ENCODE measurements around the gene NR4A3. TPM values are rescaled to one million over a fixed set of nuclear protein-coding genes. Genes with fewer than 3 reads are reported as not detected.

Gene NR4A3
- total and polyA plus RNA-seq, 2 experiments from 2014 or later: 0.10 to 0.17 TPM

DNA sequence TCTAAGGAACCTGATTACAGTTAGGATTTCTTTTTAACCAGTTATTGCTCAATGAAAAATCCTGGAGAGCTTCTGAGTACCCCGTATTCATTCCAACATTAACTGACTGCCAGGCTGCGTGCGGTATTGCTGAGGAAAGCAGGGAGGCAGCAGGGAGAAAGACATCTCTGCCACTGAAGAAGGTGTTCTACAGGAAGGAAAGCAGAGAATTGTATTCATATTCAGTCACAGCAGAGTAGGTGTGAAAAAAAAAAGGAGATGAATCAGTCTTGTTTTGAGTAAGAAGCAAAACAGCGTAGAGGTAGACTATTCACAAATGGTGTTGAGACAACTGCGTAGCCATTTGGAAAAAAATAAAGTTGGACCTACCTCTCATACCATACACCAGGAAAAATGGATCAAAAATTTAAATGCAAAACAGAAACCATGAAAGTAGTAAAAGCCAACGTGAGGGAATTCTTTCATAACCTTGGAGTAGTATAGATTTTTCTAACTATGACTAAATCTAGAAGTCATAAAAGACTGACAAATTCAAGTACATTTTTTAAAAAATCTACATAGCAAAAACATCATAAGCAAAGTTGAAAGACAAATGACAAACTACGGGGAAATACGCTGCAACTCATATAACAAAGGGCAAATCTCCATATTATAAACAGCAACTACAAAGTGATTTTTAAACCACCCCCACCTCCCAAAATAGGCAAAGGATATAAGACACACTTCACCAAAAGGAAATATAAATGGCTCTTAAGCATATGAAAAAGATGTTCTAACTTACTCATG is 9.9 kb upstream of the NR4A3 start:
- Mint-ChIP-seq H3K4me3 (no peak overlapping the region), H3K27me3 (ENCODE audit: insufficient read depth, low read depth, poor library complexity) (no peaks in the 10 kb centered on the region), H3K36me3 (ENCODE audit: low read depth) (no peaks in the 10 kb centered on the region; the same call in 2 of the 3 replicates), H3K9me3 (no peaks in the 10 kb centered on the region), H3K27ac (no peak overlapping the region; the same call in 1 of the 2 replicates), H3K4me1 (peaks cover 59% of the 10 kb centered on the region)
- no peak overlapping the region for H3K4me3 ChIP-seq
- H3F3A ChIP-seq (replicated peaks; ENCODE audit: low read depth): no peaks in the 10 kb centered on the region
- H3K4me2 ChIP-seq: peak overlapping the region; percentile 50
- no peak overlapping the region for H2AFZ ChIP-seq
- peaks cover 46% of the 10 kb centered on the region for H3K79me2 ChIP-seq (replicated peaks; ENCODE audit: insufficient read depth)
- no peaks in the 10 kb centered on the region for H4K20me1 ChIP-seq (replicated peaks; ENCODE audit: insufficient read depth)
- peaks cover 52% of the 10 kb centered on the region for H3K4me1 ChIP-seq (ENCODE audit: insufficient read depth)
- H3K27me3 ChIP-seq (ENCODE audit: insufficient read depth): no peaks in the 10 kb centered on the region
- H3K36me3 ChIP-seq (ENCODE audit: insufficient read depth): no peaks in the 10 kb centered on the region
- TF ChIP-seq CREB1 (CRISPR knock-in tag; IDR thresholded peaks at IDR 0.05; ENCODE audit: low read depth) (no peak), EZH2 (IDR thresholded peaks at IDR 0.05; ENCODE audit: low read depth, unreplicated experiment) (no peak), POLR2AphosphoS5 (IDR thresholded peaks at IDR 0.05; ENCODE audit: low read depth) (no peak), STAT1 (IDR thresholded peaks at IDR 0.05; ENCODE audit: unreplicated experiment) (no peak), ZNF331 (CRISPR knock-in tag; IDR thresholded peaks at IDR 0.05; ENCODE audit: low read depth) (no peak), ZNF114 (CRISPR knock-in tag; IDR thresholded peaks at IDR 0.05) (no peak), JUNB (IDR thresholded peaks at IDR 0.05; ENCODE audit: unreplicated experiment) (no peak)
- TF ChIP-seq, protein P1, sequence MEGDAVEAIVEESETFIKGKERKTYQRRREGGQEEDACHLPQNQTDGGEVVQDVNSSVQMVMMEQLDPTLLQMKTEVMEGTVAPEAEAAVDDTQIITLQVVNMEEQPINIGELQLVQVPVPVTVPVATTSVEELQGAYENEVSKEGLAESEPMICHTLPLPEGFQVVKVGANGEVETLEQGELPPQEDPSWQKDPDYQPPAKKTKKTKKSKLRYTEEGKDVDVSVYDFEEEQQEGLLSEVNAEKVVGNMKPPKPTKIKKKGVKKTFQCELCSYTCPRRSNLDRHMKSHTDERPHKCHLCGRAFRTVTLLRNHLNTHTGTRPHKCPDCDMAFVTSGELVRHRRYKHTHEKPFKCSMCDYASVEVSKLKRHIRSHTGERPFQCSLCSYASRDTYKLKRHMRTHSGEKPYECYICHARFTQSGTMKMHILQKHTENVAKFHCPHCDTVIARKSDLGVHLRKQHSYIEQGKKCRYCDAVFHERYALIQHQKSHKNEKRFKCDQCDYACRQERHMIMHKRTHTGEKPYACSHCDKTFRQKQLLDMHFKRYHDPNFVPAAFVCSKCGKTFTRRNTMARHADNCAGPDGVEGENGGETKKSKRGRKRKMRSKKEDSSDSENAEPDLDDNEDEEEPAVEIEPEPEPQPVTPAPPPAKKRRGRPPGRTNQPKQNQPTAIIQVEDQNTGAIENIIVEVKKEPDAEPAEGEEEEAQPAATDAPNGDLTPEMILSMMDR (conservative IDR thresholded peaks at IDR 0.05; ENCODE audit: low read depth in 2 of 2): no peak
- TF ChIP-seq, protein P2, sequence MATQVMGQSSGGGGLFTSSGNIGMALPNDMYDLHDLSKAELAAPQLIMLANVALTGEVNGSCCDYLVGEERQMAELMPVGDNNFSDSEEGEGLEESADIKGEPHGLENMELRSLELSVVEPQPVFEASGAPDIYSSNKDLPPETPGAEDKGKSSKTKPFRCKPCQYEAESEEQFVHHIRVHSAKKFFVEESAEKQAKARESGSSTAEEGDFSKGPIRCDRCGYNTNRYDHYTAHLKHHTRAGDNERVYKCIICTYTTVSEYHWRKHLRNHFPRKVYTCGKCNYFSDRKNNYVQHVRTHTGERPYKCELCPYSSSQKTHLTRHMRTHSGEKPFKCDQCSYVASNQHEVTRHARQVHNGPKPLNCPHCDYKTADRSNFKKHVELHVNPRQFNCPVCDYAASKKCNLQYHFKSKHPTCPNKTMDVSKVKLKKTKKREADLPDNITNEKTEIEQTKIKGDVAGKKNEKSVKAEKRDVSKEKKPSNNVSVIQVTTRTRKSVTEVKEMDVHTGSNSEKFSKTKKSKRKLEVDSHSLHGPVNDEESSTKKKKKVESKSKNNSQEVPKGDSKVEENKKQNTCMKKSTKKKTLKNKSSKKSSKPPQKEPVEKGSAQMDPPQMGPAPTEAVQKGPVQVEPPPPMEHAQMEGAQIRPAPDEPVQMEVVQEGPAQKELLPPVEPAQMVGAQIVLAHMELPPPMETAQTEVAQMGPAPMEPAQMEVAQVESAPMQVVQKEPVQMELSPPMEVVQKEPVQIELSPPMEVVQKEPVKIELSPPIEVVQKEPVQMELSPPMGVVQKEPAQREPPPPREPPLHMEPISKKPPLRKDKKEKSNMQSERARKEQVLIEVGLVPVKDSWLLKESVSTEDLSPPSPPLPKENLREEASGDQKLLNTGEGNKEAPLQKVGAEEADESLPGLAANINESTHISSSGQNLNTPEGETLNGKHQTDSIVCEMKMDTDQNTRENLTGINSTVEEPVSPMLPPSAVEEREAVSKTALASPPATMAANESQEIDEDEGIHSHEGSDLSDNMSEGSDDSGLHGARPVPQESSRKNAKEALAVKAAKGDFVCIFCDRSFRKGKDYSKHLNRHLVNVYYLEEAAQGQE (IDR thresholded peaks at IDR 0.05; ENCODE audit: unreplicated experiment): no peak
- DNase-seq (ENCODE audit: low spot score) (no peak), ATAC-seq (no peak)
- H3K27ac ChIP-seq (ENCODE audit: low read depth): no peak overlapping the region
- no peaks in the 10 kb centered on the region for H3K9me2 ChIP-seq (ENCODE audit: insufficient read depth)

DNA sequence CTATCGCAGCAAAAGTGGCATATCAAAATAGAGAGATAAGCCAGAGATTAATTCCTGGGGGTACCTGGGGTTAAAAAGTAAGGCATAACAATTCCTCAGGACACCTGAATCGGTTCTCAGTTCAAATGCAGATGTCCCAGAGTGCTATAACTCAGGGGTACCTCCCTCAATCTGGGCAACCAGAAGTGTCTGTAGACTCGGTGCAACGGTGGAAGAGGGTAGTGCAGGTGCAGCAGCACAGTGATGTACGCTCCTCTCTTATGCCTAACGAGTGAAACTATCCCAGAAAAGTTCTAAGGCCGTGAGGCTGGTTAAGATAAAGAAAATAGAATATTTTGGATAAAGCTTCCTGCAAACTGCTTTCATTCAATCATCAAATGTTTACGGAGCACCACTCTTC is 7.9 kb upstream of the NR4A3 start:
- H3K27me3 Mint-ChIP-seq (ENCODE audit: insufficient read depth, low read depth, poor library complexity): peaks cover 4% of the 10 kb centered on the region
- Histone ChIP-seq H3F3A (replicated peaks; ENCODE audit: low read depth) (no peaks in the 10 kb centered on the region), H3K27me3 (ENCODE audit: insufficient read depth) (no peaks in the 10 kb centered on the region), H3K79me2 (replicated peaks; ENCODE audit: insufficient read depth) (peaks cover 59% of the 10 kb centered on the region), H3K9me2 (ENCODE audit: insufficient read depth) (no peaks in the 10 kb centered on the region), H3K36me3 (ENCODE audit: insufficient read depth) (no peaks in the 10 kb centered on the region), H2AFZ (no peak overlapping the region), H3K4me1 (ENCODE audit: insufficient read depth) (peaks cover 62% of the 10 kb centered on the region), H3K27ac (ENCODE audit: low read depth) (no peak overlapping the region), H3K4me3 (no peak overlapping the region), H4K20me1 (replicated peaks; ENCODE audit: insufficient read depth) (no peaks in the 10 kb centered on the region), H3K4me2 (peak overlapping the region; percentile 44; the same call in 1 of the 2 replicates)
- ATAC-seq: peak; percentile 88
- H3K27ac Mint-ChIP-seq: no peak overlapping the region; the same call in 1 of the 2 replicates
- no peaks in the 10 kb centered on the region for H3K9me3 Mint-ChIP-seq
- peak; percentile 52 for DNase-seq (ENCODE audit: low spot score)
- H3K4me3 Mint-ChIP-seq: no peak overlapping the region
- H3K36me3 Mint-ChIP-seq (ENCODE audit: low read depth): no peaks in the 10 kb centered on the region; the same call in 1 of the 3 replicates
- TF ChIP-seq ZNF331 (CRISPR knock-in tag; IDR thresholded peaks at IDR 0.05; ENCODE audit: low read depth): no peak
- no peak for TF ChIP-seq JUNB (IDR thresholded peaks at IDR 0.05; ENCODE audit: unreplicated experiment)
- peaks cover 57% of the 10 kb centered on the region for H3K4me1 Mint-ChIP-seq

Measured in GM23338 (cell line).